ENCODE results near the gene SHISAL1. TPM values are rescaled to one million over a fixed set of nuclear protein-coding genes. Genes with fewer than 3 reads are reported as not detected.

The SHISAL1 gene
- total and polyA plus RNA-seq, 2 donors (not counting 1 experiment from before 2014, with no cell fraction given), result not detected

DNA sequence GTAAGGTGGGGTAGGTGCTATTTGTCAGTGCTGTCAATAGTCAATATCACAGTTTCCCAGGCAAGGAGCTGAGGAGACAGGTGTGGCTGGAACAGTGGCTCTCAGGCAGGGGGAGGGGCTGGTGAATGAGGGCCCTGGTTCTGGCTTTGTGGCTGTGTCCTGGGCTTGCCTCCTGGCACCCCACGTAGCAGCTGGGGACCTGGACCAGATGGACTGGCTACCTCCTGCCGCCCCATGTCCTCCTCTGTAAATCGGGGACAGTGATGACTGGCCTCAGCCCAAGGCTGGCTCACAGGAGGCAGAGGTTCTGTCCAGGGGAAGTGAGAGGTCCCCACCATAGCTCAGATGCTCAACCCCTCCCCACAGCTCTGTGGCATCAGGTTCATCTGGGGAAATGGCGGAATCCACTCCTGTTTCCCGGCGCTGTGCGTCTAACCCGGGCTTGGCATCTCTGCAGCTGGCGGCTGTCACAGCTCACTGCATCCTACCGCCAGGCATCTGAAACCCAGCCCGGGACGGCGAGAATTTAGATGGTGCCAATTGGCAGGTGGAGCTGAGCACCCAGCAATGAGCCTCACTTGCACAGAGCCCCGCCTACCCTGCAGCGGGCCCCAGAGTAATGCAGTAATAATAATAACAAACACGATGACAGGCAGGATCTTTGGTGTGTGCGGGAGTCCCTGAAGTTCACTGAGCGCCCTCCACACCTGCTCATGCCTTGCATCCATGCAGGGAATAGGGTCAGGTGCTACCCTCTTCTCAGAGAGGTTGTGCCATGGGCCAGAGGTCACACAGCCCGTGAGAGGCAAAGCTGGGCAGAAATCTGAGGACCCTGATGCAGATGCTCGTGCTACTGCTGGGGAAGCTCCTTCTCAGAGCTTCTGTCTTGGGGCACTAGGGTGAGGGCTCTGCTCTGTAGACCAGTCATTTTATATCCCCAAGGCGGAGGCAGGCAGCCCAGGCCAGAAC, 27.8 kb upstream of the SHISAL1 start:
- WGBS (ENCODE audit: insufficient coverage), result 82% methylated on average over 19 of the region's 21 CpGs
- Mint-ChIP-seq H3K27ac (no peak overlapping the region), H3K4me1 (no peaks in the 10 kb centered on the region), H3K9me3 (ENCODE audit: insufficient read depth) (no peaks in the 10 kb centered on the region), H3K4me3 (no peak overlapping the region), H3K27me3 (peaks cover 16% of the 10 kb centered on the region)
- Histone ChIP-seq H3K27ac (ENCODE audit: low read length in 2 of 2) (no peak overlapping the region), H3K9me3 (ENCODE audit: control extremely low read depth in 1 of 3, control insufficient read depth in 2 of 3, insufficient read depth in 1 of 3, low read length in 2 of 3) (peaks cover 0 to 7% (median 0%) of the 10 kb centered on the region in 3 donors), H3K4me3 (ENCODE audit: control extremely low read depth in 1 of 5, extremely low read depth in 1 of 5, insufficient read depth in 1 of 5, low read depth in 2 of 5, low read length in 4 of 5) (no peak overlapping the region), H4K20me1 (ENCODE audit: control insufficient read depth, insufficient read depth, low read length, poor library complexity, severe bottlenecking) (no peaks in the 10 kb centered on the region), H2AFZ (ENCODE audit: insufficient read depth, low read depth, low read length, poor library complexity, severe bottlenecking) (no peak overlapping the region), H3K36me3 (replicated peaks in 1 of 2; ENCODE audit: control extremely low read depth in 1 of 2, control insufficient read depth in 1 of 2, extremely low read depth in 1 of 2, insufficient read depth in 2 of 2, low read length in 1 of 2) (no peaks in the 10 kb centered on the region), H3K4me1 (ENCODE audit: control insufficient read depth in 2 of 2, insufficient read depth in 2 of 2, low read length in 2 of 2) (no peaks in the 10 kb centered on the region), H3K4me2 (replicated peaks; ENCODE audit: low read depth, low read length, poor library complexity, severe bottlenecking) (no peak overlapping the region), H3K27me3 (replicated peaks in 1 of 4; ENCODE audit: control extremely low read depth in 1 of 4, control insufficient read depth in 3 of 4, insufficient read depth in 4 of 4, low read length in 3 of 4) (peaks cover 0 to 23% (median 0%) of the 10 kb centered on the region in 4 experiments), H3K79me2 (ENCODE audit: control insufficient read depth, insufficient read depth, low read length) (no peaks in the 10 kb centered on the region), H3K9ac (ENCODE audit: low read length) (no peak overlapping the region)
- ChIA-PET POLR2A (no interaction called here), CTCF (no interaction called here)
- DNase-seq, result no peak
- TF ChIP-seq CTCF (IDR thresholded peaks at IDR 0.05), result no peak
- no peak for TF ChIP-seq EZH2 (IDR thresholded peaks at IDR 0.05; ENCODE audit: borderline replicate concordance, insufficient read depth, low read depth, low read length, poor library complexity, severe bottlenecking)
- intact Hi-C loops (cut with micrococcal nuclease), result no loop called here
- no peak for ATAC-seq (ENCODE audit: low read depth)

DNA sequence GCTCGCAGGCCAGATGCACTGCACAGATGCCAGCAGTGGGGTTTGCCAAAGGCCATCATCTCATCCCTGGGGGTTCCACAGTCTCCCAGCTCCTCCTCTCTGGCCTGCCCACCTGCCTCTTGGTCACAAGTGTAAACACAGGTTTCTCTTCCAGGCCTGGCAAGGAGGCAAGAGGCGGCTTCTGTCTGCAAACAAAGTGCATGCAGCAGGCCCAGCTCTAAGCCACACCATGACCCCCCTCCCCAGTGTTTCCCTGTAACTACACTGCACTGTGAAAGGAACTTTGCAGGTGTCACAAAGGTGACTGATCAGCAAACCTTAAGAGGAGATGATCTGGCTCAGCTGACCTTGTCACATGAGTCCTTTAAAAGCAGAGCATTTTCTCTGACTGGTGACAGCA, 26.2 kb upstream of the SHISAL1 start:
- no peak for ATAC-seq (ENCODE audit: low read depth)
- Histone ChIP-seq H3K4me2 (replicated peaks; ENCODE audit: low read depth, low read length, poor library complexity, severe bottlenecking) (no peak overlapping the region), H3K9me3 (ENCODE audit: control extremely low read depth in 1 of 3, control insufficient read depth in 2 of 3, insufficient read depth in 1 of 3, low read length in 2 of 3) (peaks cover 0 to 11% (median 0%) of the 10 kb centered on the region in 3 donors), H3K9ac (ENCODE audit: low read length) (no peak overlapping the region), H3K27ac (ENCODE audit: low read length in 2 of 2) (no peak overlapping the region), H3K4me3 (ENCODE audit: control extremely low read depth in 1 of 5, extremely low read depth in 1 of 5, insufficient read depth in 1 of 5, low read depth in 2 of 5, low read length in 4 of 5) (no peak overlapping the region), H3K79me2 (ENCODE audit: control insufficient read depth, insufficient read depth, low read length) (no peaks in the 10 kb centered on the region), H3K36me3 (replicated peaks in 1 of 2; ENCODE audit: control extremely low read depth in 1 of 2, control insufficient read depth in 1 of 2, extremely low read depth in 1 of 2, insufficient read depth in 2 of 2, low read length in 1 of 2) (no peaks in the 10 kb centered on the region), H2AFZ (ENCODE audit: insufficient read depth, low read depth, low read length, poor library complexity, severe bottlenecking) (no peak overlapping the region), H3K4me1 (ENCODE audit: control insufficient read depth in 2 of 2, insufficient read depth in 2 of 2, low read length in 2 of 2) (no peaks in the 10 kb centered on the region), H4K20me1 (ENCODE audit: control insufficient read depth, insufficient read depth, low read length, poor library complexity, severe bottlenecking) (no peaks in the 10 kb centered on the region), H3K27me3 (replicated peaks in 1 of 4; ENCODE audit: control extremely low read depth in 1 of 4, control insufficient read depth in 3 of 4, insufficient read depth in 4 of 4, low read length in 3 of 4) (peaks cover 0 to 29% (median 7%) of the 10 kb centered on the region in 4 experiments)
- ChIA-PET POLR2A (no interaction called here), CTCF (no interaction called here)
- 86% methylated on average over 2 of the region's 2 CpGs for WGBS (ENCODE audit: insufficient coverage)
- intact Hi-C loops (cut with micrococcal nuclease), result no loop called here
- TF ChIP-seq EZH2 (IDR thresholded peaks at IDR 0.05; ENCODE audit: borderline replicate concordance, insufficient read depth, low read depth, low read length, poor library complexity, severe bottlenecking) (no peak), CTCF (IDR thresholded peaks at IDR 0.05) (no peak)
- H3K9me3 Mint-ChIP-seq (ENCODE audit: insufficient read depth), result no peaks in the 10 kb centered on the region
- peaks cover 4% of the 10 kb centered on the region for H3K27me3 Mint-ChIP-seq
- H3K4me3 Mint-ChIP-seq, result no peak overlapping the region
- DNase-seq, result no peak
- H3K27ac Mint-ChIP-seq, result no peak overlapping the region
- H3K4me1 Mint-ChIP-seq, result no peaks in the 10 kb centered on the region
